ENCODE results near the gene DEPDC4.
"Not testable (repeated sequence)": the region's sequence is repeated elsewhere in the genome, so short reads cannot be mapped to it uniquely, and the experiment has no call there.

Gene DEPDC4

DNA sequence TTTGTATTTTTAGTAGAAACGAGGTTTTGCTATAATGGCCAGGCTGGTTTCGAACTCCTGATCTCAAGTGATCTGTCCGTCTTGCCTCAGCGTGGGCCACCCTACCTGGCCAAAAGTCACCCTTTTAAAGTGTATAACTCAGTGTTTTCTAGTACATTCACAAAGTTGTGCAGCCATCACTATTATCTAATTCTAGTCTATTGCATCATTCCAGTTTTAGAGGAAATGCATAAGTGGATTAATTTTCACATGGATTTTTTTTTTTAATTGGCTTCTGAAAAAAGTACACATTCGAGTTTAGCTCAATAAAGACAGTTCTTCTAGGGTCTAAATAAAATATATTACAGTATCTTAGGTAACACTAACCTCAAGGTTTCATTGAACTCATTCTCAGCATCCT lies 3.7 kb downstream of the DEPDC4 start:
- DNase-seq (ENCODE audit: low read depth, low spot score), result no peak

DNA sequence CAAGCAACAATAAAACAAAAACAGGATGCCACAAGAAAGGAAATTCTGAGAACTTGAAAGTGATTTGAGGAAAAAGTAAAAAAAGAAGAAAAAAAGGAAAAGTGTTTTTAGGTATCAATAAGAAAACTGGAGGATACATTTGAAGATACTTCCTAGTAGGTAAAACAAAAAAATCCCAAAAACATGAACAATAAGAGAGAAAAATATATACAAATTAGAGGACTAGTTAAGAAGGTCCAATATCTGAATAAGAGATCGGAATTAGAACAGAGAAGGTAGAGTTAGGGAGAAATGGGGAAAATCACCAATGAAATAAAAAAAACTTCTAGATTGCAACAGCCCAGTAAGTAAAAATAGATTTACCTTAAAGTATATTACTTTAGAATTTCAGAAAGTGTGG lies 8.8 kb downstream of the DEPDC4 start:
- DNase-seq (ENCODE audit: low read depth, low spot score), result no peak

DNA sequence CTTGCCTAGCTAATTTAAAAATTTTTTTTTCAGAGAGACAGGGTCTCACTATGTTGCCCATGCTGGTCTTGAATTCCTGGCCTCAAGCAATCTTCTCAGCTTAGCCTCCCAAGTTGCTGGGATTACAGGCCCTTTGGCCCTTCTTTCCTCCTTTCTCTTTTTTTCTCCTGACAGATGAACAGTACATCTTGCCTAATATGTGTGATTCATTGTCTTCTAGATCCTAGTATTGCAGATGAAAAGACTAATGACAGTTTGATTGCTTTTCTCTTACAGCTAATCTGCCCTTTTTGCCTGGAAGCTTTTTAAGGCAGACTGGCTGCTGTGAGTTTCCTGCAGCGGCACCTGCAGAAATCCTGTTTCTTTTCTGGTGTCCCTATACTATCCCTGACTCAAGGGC lies 12.0 kb downstream of the DEPDC4 start:
- DNase-seq (ENCODE audit: low read depth, low spot score), result no peak

DNA sequence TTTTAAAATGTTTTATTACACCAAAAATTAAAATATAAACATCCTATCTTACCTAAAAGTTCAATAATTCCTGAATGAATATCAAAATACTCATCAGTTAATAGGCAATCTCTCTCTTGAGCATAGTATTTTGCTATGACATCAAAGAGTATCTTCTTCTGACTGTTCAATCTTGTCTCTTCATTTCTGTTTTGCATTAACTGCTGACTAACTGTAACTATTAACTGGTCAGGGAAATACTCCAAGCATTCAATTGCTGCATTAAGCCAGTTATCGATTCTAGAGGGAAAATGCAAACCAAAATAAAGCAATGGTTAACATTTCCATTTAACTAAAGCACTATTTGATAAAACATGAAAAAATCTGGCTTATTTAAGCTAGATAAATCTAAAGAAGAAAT lies 13.4 kb downstream of the DEPDC4 start:
- DNase-seq (ENCODE audit: low read depth, low spot score), result no peak

DNA sequence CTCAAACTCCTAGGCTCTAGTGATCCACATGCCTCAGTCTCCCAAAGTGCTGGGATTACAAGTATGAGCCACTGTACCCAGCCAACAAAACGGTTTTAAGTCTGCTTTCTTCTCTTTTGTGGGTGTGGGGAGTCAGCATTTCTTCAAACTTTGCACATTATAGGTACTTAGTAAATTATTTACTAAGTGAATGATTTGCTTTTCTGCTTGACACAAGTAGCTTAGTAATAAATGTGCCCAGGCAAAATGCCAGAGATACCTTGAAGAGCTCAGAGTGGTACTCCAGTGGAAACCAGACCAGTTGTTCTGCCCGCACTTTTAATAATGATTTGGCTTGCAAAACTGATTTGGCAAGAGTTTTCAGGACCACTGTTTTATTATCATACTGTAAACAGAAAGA lies 15.0 kb downstream of the DEPDC4 start:
- DNase-seq (ENCODE audit: low read depth, low spot score), result no peak

DNA sequence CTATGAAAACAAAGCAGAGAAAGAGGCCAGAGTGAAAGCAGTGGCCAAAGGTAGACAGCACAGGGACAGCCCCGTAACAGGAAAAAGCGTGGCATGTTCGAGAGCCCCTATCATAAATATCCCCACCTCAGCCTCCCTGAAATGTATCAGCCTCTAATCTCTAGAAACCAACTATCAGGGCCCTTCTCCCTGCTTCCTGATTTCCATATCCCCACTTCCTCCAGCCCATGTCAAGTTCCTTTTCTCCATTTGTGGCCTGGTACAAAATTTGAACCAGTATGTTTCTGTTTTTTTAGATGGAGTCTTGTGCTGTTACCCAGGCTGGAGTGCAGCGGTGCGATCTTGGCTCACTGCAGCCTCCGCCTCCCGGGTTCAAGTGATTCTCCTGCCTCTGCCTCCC lies 16.9 kb downstream of the DEPDC4 start:
- DNase-seq (ENCODE audit: low read depth, low spot score), result no peak

DNA sequence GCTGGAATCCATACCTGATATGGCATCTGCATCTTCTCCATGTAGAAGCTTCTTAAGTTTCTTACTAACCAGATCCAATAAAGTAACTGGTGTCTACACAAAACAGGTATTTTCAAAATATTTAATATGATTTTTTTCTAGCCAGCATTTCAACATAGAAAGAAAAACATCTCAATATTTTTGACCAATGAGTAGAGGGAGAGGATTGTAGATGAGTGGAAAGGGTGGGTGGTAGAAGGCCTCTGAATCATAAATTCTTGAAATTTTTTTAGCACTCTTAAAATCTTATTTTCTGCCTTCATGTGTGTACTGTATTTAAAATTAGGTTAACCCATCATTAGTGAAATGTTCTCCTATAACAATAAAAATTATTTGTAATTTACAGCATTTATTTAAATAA lies 18.0 kb downstream of the DEPDC4 start:
- no peak for DNase-seq (ENCODE audit: low read depth, low spot score)

DNA sequence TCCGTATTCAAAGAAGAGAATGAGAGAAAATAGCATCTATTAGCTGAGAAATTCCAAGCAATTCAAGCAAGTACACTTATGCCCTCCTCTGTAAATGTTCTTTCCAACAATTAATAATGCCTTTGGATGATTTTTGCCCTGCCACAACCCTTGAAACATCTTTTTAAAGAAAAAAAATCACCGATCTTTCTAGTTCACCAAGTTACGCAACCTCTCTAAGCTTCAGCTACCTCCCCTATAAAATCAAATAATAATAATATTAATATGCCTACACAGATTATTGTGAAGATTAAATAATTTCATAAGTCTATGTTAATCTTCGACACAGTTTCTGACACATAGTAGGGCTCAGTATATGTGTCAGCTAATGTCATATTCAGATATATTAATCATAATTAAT lies 19.1 kb downstream of the DEPDC4 start:
- DNase-seq (ENCODE audit: low read depth, low spot score), result no peak

DNA sequence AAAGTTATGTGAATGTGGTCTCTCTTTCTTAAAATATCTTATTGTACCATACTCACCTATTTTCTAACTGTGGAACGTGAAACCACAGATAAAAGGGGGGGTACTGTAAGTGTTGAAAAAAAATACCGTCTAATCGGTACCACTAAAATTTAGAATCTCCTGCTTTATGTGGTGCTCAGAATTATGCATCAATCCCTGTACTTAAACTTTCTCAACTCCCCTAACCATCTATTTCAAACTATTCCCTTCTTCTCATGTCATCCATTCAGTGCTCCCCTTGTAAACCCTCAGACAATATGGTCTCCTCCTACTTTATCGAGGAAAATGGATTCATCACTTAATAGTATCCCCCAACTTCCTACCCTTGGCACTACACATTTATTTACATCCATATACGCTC lies 23.7 kb downstream of the DEPDC4 start:
- DNase-seq (ENCODE audit: low read depth, low spot score), result no peak

DNA sequence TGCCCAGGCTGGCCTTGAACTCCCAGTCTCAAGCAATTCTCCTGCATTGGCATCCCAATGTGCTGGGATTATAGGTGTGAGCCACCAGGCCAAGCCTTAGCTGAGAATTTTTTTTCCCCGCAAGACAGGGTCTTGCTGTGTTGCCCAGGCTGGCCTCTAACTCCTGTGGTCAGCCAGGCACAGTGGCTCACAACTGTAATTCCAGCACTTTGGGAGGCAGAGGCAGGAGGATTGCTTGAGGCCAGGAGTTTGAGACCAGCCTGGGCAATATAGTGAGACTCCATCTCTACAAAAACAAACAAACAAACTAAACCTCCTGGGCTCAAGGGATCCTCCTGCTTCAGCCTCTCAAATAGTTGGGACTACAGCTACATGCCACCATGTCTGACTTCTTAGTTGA lies 27.3 kb downstream of the DEPDC4 start:
- no peak for DNase-seq (ENCODE audit: low read depth, low spot score)

DNA sequence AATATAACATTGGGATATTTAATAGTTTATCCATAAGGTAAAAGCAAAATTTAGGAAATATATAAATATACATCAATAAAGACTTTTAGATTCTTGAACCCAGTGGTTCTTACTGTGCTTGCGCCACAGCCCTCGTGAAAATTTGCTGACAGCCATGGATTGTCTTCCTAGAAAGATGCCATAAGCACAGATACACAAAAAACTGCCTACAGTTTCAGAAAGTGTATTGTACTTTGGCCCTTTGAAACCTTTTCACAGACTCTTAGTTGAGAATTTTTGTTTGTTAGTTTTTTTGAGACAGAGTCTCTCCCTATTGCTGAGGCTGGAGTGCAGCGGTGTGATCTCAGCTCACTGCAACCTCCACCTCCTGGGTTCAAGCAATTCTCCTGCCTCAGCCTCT lies 28.1 kb downstream of the DEPDC4 start:
- DNase-seq (ENCODE audit: low read depth, low spot score), result no peak

DNA sequence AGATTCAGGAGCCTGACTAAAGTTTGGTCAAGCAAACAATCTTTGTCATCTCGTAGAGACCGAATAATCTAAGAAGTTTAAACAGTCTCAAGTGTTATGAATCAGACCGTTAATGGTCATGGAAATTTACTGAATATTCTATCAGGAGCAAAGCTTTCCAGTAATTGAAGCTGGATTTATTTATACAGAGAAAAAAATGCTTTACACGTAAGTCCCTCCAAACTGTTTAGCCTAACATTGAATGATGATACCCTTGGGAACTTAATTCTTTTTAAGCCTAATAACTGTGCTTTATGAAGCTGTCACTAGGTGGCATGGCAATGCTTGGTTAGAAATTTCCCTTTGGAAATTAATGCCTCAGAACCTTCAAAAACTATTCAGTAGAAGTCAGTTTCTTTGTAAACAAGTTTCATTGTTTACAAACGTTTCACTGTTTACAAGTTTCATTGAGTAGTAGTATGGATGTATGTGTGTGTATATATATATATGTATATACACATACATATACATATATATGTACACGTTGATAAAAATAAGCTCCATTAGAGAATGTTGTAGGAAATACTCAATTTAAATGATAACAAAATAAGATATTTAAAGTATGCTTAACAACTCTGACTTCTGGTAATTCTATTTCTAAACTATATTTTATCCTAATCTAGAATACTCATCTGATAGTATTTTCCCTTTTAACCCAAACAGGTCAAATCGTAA lies 32.1 kb downstream of the DEPDC4 start:
- no peak for DNase-seq (ENCODE audit: low read depth, low spot score)

DNA sequence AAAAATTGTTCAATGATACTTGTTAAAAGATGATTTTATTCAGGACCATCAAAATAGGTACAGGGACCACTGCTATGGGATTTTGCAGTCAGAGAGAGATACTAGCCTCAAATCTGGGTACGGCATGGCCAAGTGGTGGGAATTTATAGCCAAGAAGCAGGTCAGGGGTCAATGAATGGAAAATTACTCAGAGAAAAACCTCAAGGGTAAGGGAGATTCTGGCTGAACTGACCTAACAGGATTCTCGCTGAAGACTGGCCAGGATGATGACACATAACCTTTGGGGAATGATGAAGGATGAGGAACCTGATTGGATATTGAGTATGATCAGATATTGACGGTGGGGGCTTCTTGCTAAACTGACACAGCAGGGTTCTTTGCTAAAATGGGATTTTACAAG lies 32.7 kb downstream of the DEPDC4 start:
- no peak for DNase-seq (ENCODE audit: low read depth, low spot score)

DNA sequence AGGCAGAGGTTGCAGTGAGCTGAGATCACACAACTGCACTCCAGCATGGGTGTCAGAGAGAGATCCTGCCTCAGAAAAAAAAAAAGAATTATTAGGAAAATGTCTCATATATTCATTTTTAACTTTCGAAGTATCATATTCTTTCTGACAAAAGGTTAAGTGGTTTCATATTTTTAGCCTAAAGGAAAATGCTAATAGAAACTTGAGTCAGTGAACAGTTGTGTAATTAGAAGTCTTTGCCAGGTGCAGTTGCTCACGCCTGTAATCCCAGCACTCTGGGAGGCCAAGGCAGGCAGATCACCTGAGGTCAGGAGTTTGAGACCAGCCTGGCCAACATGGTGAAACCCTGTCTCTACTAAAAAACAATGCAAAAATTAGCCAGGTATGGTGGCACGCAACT lies 35.0 kb downstream of the DEPDC4 start:
- DNase-seq (ENCODE audit: low read depth, low spot score), result not testable (repeated sequence)

DNA sequence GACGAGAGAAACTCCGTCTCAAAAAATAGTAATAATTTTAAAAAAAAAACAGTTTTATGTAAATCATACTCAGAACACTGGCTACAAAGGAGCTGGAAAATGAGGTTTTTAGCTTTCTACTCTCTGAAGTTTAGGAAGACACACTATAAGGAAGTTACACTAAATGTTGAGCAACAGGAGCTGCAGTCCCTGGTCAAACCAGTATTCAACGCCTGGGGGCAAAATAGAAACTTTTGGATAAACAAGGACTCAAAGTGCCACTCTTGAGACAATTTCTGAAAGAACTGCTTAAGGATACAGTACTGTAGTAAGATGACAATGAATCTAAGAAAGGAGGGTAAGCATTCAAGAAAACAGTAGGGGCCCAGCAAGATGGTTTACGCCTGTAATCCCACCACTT lies 37.0 kb downstream of the DEPDC4 start:
- no peak for DNase-seq (ENCODE audit: low read depth, low spot score)

DNA sequence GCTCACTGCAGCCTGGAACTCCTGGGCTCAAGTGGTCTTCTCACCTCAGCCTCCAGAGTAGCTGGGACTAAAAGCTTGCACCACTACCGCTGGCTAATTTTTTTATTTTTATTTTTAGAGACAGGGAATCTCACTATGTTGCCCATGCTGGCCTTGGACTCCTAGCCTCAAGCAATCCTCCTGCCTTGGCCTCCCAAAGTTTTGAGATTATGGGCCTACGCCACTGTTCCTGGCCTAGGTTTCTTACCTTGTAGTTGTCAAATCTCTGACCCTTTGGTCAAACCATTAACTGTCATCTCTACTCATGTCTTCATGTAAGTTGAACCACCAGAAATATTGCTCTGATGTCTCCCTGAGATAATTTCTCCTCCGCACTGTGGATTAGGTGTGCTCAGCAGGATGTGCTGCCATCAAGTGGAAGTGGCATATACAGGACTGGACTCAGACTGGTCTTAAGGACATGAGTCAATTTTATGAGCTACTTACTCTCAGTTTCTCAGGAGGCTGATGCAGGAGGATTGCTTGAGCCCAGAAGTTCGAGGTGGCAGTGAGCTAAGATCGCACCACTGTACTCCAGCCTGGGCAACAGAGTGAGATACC lies 37.7 kb downstream of the DEPDC4 start:
- DNase-seq (ENCODE audit: low read depth, low spot score), result no peak

DNA sequence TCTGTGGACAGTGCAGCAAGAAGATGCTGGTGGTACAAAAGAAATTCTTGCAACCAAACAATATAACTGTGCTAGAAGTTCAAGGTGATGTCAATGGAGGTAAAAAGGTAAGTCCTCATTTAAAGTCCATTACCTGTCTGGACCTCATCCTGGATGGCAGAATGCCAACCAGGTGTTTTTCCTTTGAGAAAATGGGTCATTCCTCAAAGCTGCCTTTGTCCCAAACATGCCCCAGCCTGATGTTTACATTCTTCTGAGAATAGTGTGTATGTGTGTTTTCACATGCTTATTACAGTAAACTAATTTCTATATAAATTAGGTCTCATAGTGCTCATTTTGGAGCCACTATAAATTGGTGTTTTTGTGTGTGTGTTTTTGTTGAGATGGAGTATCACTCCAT lies 41.4 kb downstream of the DEPDC4 start:
- DNase-seq (ENCODE audit: low read depth, low spot score), result no peak

DNA sequence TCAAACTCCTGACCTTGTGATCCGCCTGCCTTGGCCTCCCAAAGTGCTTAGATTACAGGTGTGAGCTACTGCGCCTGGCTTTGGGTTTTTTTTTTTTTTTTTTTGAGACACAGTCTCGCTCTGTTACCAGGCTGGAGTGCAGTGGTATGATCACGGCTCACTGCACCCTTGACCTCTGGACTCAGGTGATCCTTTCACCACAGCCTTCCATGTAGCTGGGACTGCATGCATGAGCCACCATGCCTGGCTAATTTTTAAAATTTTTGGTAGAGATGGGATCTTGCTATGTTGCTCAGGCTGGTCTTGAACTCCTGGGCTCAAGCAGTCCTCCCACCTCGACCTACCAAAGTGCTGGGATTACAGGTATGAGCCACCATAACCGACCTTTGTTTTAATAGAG lies 44.7 kb downstream of the DEPDC4 start:
- DNase-seq (ENCODE audit: low read depth, low spot score), result not testable (repeated sequence)

DNA sequence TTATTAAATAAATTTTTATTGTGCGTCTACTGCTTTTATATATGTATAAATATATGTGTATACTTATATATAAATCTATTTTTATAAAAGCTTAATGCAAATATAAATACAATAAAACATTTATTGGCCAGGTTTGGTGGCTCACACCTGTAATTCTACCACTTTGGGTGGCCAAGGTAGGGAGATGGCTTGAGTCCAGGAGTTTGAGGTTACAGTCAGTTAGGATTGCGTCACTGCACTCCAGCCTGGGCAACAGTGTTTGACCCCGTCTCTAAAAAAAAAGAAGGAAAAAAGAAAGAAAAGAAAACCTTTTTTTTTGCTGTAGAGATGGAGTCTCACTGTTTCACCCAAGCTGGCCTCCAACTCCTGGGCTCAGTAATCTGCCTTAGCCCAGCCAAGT lies 45.4 kb downstream of the DEPDC4 start:
- no peak for DNase-seq (ENCODE audit: low read depth, low spot score)

DNA sequence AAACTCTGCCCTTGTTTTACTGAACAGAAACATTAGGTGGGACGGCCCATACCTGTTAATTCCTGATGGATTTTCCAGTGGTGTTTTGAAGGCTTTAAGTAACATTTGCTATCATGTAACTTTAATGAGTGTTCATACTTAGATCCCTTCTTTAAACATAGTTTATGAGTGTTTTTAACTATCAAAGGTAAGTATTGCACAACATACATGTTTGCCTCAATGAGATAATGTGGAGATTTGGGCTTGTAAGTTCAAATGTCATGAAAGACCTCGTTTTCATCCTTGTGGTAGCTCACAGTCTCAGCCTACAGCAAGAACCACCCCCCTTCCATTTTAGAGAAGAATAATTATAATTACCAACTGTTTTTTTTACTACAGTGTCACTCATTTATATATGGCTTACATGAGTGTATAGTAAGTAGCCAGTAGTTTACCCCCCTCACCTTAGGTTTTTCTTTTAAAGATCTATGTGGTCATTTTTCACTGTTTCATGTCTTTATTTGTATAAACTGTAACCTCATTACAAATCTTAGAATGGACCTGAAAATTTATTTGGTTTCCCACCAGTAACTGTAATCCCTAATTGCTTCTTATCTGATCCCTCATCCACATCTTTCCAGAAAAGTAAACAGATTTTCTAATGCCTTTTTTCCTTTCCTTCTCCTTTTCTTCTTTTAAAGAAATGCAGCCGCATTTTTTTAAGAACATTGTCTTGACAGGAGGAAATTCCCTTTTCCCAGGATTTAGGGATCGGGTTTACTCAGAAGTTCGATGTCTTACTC lies 47.4 kb downstream of the DEPDC4 start:
- no peak for DNase-seq (ENCODE audit: low read depth, low spot score)

DNA sequence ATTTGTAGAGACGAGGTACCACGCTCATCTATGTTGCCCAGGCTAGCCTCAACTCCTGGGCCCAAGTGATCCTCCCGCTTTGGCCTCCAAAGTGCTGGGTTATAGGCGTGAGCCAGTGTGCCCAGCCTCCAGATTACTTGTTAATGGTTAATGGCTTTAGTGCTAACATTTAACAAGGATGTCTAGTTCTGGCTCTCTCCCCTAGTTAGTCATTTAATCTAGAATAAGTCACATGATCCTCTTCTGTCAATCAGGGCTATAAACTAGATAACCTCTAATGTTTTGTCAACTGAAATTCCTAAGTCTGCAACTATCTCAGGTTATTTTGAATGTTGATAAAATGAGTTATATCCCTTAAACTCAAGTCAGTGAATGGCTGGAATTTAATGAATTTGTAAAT lies 50.5 kb downstream of the DEPDC4 start:
- no peak for DNase-seq (ENCODE audit: low read depth, low spot score)

DNA sequence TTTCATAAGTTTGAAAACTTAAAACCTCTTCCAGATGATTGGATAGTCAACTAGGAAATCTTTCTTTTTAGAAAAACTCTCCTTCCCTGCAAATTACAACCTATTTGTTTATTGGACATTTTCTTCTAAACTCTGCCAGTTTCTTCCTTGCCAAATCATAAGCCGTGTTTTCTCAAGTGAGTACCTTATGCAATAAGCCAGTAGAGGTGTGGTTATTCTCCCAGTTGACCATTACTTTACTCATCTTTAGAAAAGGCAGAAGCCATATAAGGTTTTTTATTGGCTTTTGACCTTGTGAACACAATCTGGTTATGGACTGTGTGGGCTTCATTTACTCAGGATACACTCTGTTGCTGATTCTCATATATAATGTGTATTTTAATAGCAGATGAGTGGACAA lies 51.7 kb downstream of the DEPDC4 start:
- DNase-seq (ENCODE audit: low read depth, low spot score), result no peak

DNA sequence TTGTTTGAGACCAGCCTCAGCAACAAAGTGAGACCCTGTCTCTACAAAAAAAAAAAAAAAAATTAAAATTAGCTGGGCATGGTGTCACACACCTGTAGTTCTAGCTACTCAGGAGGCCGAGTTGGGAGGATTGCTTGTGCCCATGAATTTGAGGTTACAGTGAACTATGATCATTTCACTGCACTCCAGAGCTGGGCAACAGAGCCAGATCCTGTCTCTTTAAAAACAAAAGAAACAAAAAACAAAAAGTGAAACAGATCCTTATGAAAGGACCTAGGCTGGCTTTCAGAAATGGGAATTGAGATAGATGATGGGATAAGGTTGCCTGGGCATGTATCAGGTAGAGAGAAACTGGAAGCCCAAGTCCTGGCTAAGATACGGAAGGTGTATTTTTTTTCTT lies 52.4 kb downstream of the DEPDC4 start:
- DNase-seq (ENCODE audit: low read depth, low spot score), result no peak
